HuH-7.5 (cell line): ENCODE measurements around the gene DHX58.
"Not testable (repeated sequence)": the region's sequence is repeated elsewhere in the genome, so short reads cannot be mapped to it uniquely, and the experiment has no call there.

Source experiments
- DNase-seq: peaks from one replicate; pipeline ENCODE4 v3.0.0; 2011; ENCODE audit warnings: low spot score

The DHX58 gene

GRCh38 chr17:42112552-42113176 lies at the start of gene DHX58:
Gene DHX58, minus strand, starts transcription at chr17:42112714. Its CDS starts 822 bp downstream, at chr17:42111892.
- no peak for DNase-seq

GRCh38 chr17:42160531-42160910 lies 48.0 kb upstream of the DHX58 start:
- no peak for DNase-seq

- no peak for DNase-seq
These were observed 47.4 kb upstream of the DHX58 start for GRCh38 chr17:42159796-42160530.

- no peak for DNase-seq
These were observed 43.1 kb upstream of the DHX58 start for GRCh38 chr17:42155614-42156045.

GRCh38 chr17:42153919-42154742 lies 41.6 kb upstream of the DHX58 start:
- no peak for DNase-seq

GRCh38 chr17:42146911-42147607 lies 34.5 kb upstream of the DHX58 start:
- no peak for DNase-seq

- DNase-seq: not testable (repeated sequence)
These were observed 30.6 kb upstream of the DHX58 start for GRCh38 chr17:42143138-42143537.

- no peak for DNase-seq
These were observed 29.9 kb upstream of the DHX58 start for GRCh38 chr17:42142371-42142896.

GRCh38 chr17:42141382-42141781 lies 28.9 kb upstream of the DHX58 start:
- no peak for DNase-seq

- DNase-seq: not testable (repeated sequence)
These were observed 28.2 kb upstream of the DHX58 start for GRCh38 chr17:42140690-42141089.

- DNase-seq: no peak
These were observed 26.4 kb upstream of the DHX58 start for GRCh38 chr17:42138749-42139492.

- no peak for DNase-seq
These were observed 24.1 kb upstream of the DHX58 start for GRCh38 chr17:42136654-42137051.

- peak; percentile 59 for DNase-seq
These were observed 23.4 kb upstream of the DHX58 start for GRCh38 chr17:42135664-42136653.

GRCh38 chr17:42135151-42135550 lies 22.6 kb upstream of the DHX58 start:
- DNase-seq: no peak

- DNase-seq: no peak
These were observed 21.0 kb upstream of the DHX58 start for GRCh38 chr17:42133461-42134041.

- no peak for DNase-seq
These were observed 20.4 kb upstream of the DHX58 start for GRCh38 chr17:42132941-42133340.

GRCh38 chr17:42131981-42132432 lies 19.5 kb upstream of the DHX58 start:
- DNase-seq: no peak

- DNase-seq: no peak
These were observed 18.7 kb upstream of the DHX58 start for GRCh38 chr17:42131232-42131631.

GRCh38 chr17:42130310-42130936 lies 17.9 kb upstream of the DHX58 start:
- no peak for DNase-seq
